Bone marrow (tissue), 2 donors: ENCODE measurements around the gene PPP1R15A.
"Not testable (repeated sequence)": the region's sequence is repeated elsewhere in the genome, so short reads cannot be mapped to it uniquely, and the experiment has no call there.

ENCODE experiments used
- DNase-seq, 2 donors: peaks; one replicate each; lab custom pipeline; 2025; lab: John Stamatoyannopoulos, UW

The PPP1R15A gene

GRCh38 chr19:48859711-48860572 lies 12.3 kb upstream of the PPP1R15A start:
- DNase-seq, result no peak

- DNase-seq, result no peak
Observed at GRCh38 chr19:48861313-48861712, 10.9 kb upstream of the PPP1R15A start.

GRCh38 chr19:48862827-48863226 lies 9.4 kb upstream of the PPP1R15A start:
- no peak for DNase-seq

- no peak for DNase-seq
Observed at GRCh38 chr19:48866692-48867091, 5.5 kb upstream of the PPP1R15A start.

GRCh38 chr19:48867123-48867745 lies 5.0 kb upstream of the PPP1R15A start:
- DNase-seq, result no peak

GRCh38 chr19:48867746-48868113 lies 4.5 kb upstream of the PPP1R15A start:
- no peak for DNase-seq

GRCh38 chr19:48868114-48868886 lies 3.9 kb upstream of the PPP1R15A start, which contains the start of gene PLEKHA4:
Gene PLEKHA4 (minus strand): TSS chr19:48868617. CDS start chr19:48867620, 997 bp downstream.
- DNase-seq, result no peak

GRCh38 chr19:48870048-48870447 lies 2.2 kb upstream of the PPP1R15A start:
- no peak for DNase-seq

- not testable (repeated sequence) for DNase-seq
Observed at GRCh38 chr19:48871471-48872181, 595 bp upstream of the PPP1R15A start.

GRCh38 chr19:48872884-48873475 lies 759 bp downstream of the PPP1R15A start:
- DNase-seq, result peak; percentile 72 to 96

GRCh38 chr19:48873476-48874302 lies 1.5 kb downstream of the PPP1R15A start:
- no peak for DNase-seq

- DNase-seq, result peak in 1 of 2 donors; percentile 46
Observed at GRCh38 chr19:48874303-48875135, 2.3 kb downstream of the PPP1R15A start.

GRCh38 chr19:48876043-48876981 lies 4.1 kb downstream of the PPP1R15A start:
- DNase-seq, result peak; percentile 19 to 20

GRCh38 chr19:48877855-48878195 lies 5.6 kb downstream of the PPP1R15A start:
- no peak for DNase-seq

- DNase-seq, result peak in 1 of 2 donors; percentile 14
Observed at GRCh38 chr19:48878196-48879024, 6.2 kb downstream of the PPP1R15A start.

GRCh38 chr19:48879025-48879637 lies 6.9 kb downstream of the PPP1R15A start:
- DNase-seq, result no peak

GRCh38 chr19:48879696-48880095 lies 7.5 kb downstream of the PPP1R15A start:
- DNase-seq, result not testable (repeated sequence)
